Stimulated activated CD4-positive, alpha-beta T cell treated with anti-CD3 and anti-CD28 coated beads, Interleukin-15, amount 100 ng/mL, for 1 hour (primary cell): ENCODE data around the gene MCFD2.

ENCODE experiments used
- DNase-seq, 2 donors: peaks; one replicate each; pipeline ENCODE4 v3.0.0-alpha.2; 2020; ENCODE audit warnings: low read depth in 1 of 2, low spot score in 1 of 2

Gene MCFD2

DNA sequence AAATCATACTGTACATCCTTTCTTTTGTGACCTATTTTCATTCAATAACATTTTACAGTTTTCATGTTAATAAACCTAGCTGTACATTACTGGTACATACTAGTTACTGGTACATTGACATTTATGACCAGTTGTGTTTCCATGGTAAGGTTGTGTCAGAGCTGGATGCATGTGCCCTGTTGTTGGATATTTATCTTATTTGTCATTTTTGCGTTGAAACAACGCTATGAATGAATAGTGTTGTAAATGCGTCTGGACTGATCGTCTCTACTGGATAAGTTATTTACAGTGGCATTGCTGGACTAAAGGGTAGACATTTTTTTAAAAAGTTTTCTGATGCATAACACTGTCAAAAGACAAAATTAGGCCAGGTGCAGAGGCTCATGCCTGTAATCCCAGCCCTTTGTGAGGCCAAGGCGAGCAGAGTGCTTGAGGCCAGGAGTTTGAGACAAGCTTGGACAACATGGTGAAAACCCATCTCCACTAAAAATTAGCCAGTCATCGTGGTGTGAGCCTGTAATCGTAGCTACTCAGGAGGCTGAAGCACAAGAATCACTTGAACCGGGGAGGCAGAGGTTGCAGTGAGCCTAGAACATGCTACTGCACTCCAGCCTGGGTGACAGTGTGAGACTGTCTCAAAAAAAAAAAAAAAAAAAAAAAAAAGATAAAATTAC, 40.2 kb downstream of the MCFD2 start:
- DNase-seq, result no peak

DNA sequence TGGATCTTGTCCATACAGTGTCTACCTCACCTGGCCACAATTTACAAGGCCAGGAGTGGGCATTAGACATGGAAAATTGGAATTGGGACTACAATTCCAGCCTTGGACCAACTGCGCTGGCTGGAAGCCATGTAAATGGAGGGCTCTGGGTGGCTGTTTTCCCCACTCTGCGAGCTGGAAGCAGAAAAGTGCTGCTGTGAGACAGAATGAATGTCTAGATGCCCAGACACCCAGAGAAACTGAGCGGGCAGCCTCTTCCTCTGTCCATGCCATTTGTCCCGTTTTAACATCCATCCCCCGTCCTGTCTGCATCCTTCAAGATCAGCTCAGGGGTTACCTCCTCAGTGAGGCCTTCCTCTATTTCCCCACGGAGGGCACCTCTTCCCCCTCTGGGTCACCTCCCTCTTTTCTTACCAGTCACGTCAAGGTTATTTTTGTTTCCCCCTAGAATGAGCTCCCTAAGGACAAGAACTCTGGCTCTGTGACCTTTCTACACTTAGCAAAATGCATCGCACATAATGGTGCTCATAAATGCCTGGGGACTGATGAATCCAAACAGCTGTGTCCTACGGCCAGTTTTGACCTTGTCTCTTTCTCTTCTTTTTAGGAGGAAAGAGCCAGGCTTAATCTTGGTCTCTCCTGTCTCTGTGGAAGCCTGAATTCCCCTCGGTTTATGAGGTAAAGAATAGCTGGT, 41.2 kb downstream of the MCFD2 start:
- no peak for DNase-seq

DNA sequence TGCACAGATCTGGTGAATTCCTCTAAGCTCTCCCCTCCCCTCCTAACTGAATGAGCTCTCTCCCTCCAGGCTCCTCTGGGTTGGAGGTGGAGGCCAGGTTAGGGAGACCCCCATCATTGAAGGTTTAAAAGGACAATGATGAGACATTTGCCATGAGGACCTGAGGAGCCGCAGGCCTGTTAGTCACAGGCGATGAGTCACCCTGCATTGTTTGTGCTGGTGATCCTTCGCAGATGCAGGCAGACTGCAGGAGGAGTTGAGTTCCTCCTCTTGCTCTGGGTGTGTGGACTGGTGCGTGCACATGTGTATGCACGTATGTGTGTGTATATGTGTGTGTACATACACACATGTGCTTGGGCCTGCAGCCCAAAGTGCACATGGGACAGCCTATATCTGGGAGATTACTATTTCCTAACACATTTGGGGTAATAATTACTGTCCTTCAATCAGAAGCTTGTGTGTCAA, 42.0 kb downstream of the MCFD2 start:
- peak in 1 of 2 donors; percentile 3 for DNase-seq

DNA sequence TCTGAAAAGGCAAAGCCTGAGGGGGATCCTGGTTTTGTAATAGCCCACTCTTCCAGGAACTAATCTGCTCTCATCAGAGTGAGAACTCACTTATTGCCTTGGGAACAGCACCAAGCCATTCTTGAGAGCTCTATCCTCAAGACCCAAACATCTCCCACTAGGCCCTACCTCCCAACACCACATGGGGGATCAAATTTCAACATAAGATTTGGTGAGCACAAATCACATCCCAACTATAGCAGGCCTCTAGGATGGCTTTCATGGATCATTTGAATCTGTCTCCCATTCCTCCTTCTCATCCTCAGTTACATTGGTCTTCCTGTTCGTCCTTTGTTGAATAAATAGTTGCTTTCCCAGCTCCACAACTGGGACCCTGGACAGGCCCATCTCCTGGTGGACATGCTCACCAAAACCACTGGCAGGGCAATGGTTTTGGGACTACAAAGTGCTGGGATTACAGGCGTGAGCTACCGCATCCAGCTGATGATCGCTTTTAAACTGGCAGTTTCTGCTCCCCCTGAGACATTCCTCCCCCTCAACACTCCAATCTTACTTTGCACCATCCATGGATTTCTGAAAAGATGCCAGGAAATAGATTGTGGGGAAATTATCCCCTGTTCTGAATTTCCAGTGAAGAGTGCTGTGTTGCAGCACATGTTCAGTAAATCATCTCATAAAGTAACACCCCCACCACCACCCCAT, 42.6 kb downstream of the MCFD2 start:
- no peak for DNase-seq

DNA sequence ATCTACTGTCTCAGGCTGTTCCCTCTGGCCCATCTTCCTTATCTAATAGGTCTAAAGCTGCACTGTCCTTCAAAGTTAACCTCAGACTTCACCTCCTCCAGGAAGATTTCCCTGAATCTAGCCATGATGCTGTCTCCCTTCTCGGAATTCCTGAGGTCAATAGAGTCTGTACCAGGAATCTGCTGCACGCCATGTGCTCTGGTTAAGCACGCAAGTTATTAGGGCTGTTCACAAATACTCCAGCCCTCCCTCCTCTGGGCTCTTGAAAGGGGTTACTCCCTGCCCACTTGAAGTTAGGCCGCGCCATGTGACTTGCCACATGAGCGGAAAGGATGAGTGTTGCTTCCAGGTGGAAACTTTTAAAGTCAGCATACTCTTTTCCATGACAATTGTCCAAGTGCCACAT, 43.6 kb downstream of the MCFD2 start:
- no peak for DNase-seq

DNA sequence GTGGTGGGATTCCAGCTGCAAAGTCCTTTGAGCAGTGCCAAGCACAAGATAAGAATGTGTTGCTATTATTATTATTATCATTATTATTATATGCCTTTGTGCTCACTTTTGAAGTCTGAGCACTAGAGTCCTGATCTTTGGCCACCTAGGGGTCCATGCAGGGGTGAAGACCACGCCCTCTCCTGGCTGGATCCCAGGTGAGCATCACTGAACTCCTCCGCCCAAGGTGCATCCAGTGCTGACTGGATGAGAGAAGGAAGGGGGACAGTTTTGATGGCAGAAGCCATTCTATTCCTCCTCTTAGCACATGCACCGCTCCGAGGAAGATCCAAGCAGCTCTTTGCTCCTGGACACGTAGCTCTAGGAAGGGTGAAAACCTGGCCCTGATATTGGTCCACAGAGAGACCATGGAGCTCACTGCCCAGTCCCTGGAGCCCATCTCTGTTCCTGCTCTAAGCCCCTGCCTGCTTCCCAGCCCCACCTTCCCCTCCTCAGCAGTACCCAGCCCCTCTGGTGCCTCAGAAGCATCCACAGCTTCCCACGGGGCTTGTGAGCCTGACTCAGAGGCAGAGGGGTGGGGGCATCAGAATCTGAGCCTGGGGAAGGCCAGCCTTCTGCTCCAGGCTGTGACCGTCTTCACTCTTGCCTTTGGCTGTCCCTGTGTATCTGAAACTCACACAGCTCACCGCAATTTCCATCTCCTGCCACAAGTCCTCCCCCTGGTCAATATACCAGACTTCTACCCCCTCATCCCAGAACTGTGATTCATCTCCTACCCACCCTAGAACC, 45.4 kb downstream of the MCFD2 start:
- DNase-seq, result no peak

DNA sequence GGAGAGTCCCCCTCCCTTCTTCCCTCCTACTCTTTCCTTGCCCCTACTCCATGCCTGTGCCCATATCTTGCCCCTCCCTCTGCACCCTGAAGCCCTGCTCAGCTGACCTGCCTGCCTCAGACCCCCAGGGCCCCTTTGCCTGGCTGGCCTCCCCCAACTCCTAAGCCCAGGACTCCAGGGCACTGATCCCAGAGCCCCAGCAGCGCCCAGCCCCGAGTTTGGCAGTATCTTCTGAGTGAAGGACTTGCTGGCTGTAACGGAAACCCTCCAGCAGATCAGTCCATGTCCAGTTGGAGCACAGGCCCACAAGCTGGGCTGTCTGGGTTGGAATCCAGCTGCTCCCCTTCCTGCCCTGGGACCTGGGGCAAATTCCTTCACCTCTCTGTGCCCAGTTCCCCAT, 46.0 kb downstream of the MCFD2 start:
- no peak for DNase-seq

DNA sequence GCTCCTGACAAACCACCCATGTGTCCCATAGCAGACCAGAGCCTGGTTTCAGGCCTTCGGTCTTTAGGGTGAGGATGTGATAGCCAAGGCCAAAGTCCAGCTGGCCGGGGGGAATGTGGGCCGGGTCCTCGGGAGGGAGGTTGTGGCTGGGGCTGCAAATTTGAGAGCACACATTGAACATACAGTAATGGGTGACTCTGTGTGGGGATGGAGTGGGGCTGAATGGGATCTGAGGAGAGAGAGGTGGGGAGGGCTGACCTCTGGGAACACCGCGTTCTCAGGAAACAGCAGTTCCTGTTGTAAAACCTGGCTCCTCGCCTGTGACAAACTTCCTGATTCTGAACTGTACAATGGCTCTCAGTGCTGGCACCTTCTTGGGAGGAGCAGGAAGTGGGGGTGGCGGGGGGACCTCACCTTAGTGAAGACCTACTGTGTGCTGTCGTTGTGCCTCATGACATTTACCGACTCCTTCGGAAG, 48.8 kb downstream of the MCFD2 start:
- DNase-seq, result no peak

DNA sequence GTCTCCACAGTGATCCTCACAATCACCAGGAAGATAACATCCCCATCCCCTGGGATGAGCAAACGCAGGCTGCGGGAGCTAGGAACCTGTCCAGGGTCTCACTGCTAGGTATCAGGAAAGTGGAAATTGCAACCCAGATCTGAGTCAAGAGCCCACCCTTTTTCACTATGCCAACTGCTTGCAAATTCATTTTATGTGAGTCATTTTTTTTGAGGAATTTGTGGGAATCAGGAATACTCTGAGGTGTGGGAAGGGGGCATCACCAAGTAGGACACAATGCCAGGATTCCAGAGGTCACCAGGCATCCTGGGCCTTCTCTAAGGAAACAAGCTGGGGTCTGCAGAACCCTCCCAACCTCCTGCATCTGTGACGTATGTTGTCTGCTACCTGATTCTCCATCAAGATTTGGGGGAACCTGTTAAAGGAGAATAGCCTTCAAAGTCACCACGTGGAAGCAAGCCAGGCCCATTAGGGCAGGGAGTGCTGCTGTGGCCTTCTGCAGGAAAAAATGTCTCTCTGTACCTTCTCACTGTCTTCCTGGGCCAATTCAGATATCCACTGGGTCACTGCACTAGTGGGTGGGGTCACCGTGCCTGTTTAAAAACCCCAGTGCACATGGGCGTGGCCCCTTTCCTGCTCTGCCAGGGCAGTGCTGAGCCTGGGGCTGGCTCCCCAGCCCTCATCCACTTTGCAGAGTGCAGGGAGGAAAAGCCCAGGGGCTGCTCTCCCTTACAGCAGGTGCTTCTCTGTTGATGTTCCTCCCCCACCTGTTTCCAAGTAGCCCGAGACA, 50.2 kb downstream of the MCFD2 start:
- DNase-seq, result no peak

DNA sequence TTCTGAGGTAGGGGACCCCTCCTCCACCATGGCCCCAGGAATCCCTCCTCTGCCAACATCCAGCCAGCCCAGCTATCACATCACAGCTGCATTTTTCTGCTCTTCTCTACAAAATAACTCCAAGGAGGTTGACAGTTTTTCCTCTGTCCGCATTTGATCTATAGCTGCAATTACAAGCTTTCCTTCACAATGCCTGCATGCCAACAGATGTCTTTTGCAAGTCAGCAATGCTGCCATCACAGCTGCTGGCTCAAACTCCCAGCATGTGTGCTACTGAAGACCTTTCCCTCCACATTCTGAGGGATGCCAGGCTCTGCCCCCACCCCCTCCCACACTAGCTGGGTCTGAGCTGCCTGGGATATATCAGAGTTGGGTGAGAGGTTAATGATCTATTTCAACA, 51.7 kb downstream of the MCFD2 start:
- no peak for DNase-seq

DNA sequence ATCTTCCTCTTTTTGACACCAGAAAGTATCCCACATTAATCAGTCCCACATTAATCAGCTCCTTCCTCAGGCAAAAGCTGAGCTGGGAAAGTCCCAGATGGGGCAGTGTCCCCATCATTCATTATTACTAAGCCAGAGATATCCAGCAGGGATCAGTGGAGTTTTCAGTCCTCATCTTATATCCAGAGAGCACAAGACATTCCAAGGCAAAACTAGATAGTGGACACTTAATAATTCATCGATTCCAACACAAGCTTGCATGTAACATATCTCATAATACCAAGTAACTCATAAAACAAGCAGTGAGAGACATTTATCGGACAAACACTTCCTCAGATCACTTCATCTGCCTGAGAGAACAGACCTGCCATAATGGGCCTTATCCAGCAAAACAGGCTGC, 53.1 kb downstream of the MCFD2 start:
- no peak for DNase-seq

DNA sequence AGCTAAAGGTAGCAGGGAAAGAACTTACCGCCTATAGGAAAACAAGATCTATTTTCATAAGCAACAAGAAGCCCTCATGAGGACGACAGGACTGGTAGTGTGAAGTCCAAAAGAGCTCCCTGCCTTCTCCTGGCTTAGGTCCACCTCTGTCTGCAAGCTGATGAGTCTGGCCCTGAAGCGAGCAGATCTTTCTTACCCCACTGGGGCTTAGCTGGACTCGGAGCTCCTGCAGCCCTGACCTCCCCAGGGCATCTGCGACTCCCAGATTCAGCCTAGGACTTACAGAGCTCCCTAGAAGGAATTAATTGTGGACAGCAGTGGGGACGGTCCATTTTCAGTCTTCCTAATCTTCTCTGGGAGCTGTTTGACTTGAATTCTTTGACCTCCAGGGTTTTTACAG, 53.7 kb downstream of the MCFD2 start:
- DNase-seq, result no peak

DNA sequence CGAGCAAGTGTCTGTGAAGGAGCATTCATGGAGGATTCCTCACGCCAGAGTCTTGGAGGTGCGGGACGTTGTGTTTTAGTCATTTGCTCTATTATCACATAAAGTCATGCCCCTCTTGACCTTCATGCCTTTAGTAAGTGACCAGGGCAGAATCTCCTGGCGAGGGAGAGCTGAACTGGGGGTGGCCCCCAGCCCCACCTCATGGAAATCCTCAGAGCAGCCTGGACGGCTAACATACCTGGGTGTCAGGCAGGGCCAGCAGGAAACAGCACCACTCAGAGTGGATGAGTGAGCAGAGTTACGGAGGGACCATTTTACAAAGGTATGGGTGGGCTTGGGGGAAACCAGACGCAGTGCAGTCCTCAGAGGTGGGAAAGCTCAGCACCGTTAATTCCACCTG, 56.1 kb downstream of the MCFD2 start:
- DNase-seq, result no peak

DNA sequence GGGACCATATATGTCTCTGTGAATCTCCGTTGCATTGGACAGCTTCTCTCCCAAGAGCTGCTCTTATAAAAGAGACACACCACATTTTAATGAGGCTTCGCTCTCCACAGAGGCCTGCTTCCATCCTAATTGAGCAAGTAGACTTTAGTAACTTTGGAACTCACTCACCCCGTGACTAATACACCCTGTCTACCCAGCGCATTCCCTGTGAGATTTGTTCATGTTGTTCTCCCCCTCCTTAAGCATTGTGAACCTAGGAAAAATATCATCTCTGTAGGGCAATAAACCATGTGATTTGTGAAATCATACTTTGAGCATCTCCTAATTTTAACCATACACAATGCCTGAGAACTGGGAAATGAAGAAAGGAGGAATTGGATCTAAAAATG, 56.9 kb downstream of the MCFD2 start:
- DNase-seq, result no peak

DNA sequence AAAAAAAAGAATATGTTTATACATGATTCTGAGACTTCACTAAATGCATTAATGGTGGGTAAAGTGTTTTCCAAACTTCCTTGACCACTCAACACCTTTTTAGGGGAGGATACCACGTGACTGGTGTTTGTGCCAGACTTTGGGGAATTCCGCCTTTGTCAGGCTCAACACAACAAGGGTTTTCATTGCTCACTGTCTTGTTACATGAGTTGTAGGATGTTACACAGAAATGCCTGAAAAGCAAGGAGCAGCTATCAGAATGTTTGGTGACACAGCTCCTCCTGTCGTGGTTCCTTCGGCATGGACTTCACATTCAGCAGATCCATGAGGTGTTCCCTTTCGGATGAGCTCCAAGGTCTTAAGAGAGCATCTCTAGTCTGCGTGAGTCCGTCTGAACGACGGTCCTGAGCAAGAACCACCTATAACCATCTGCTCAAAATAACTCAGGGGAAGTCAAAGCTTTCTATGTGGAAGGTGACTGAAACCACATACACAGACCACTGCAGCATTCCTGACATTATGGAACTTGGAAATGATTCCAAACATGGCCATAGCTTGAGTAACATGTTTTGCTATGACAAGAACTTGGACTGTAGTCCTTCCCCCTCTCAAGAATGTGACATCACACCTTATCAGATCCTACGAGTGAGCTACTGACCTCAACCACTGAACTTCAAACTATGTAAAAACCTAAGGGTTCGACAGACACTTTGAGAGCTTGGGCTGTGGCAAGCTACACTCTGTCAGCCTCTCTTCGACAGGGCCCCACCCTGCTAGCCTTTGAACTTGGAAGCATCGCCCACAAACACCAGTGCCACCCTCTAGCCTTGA, 57.5 kb downstream of the MCFD2 start:
- DNase-seq, result no peak

DNA sequence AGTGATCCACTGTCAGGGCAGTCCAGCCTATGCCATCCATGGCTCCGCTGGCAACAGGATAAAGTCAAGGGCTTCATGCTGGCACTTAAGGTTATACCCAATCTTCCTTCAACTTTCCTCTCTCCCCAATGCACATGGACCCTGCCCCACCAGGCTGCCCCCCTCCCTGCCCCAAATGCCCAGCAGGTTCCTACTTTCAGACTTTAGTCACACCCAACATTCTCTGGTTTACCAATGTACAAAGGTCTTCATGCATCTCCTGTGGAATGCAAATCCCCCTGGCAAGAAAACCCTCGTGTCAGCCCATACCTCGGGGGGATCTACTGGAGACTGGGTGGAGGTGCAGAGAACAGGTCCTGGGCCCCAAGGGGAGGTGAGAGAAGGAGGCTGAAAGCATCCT, 59.3 kb downstream of the MCFD2 start:
- DNase-seq, result no peak

DNA sequence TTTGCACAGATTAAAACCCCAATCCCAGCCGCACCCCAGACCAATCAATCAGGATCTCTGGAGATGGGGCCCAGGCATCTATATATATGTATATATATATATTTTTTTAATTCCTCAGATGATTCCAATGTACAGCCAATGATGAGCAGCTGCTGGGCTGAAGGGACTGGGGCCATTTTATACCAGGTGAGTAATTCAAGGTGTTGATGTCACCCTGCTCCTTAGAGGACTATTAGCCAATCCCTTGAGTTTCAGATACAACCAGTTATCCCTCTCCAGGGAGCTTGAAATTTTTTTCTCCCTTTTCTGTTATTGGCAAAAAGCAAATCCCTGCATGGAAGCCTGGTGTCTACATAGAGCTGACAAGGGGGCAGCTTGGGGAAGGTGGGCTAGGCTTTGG, 59.8 kb downstream of the MCFD2 start:
- no peak for DNase-seq

DNA sequence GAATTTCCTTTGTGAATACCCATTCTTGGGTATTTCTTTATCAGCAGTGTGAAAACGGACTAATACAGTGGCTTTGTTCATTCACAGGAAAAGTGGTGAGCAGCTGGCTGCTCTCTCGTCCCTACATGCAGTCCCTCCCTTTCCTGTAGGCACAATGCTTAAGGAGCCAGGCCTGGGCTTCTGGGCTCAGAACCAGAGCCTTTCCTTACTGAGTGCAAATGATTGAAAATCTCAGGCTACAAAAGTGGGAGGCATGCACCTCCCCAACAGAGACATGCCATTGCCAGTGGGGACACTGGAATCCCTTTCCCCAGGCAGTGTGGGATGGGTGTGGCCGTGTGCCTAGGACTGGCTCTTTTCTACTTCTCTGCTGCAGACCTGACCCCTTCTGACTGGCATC, 61.3 kb downstream of the MCFD2 start:
- DNase-seq, result no peak

DNA sequence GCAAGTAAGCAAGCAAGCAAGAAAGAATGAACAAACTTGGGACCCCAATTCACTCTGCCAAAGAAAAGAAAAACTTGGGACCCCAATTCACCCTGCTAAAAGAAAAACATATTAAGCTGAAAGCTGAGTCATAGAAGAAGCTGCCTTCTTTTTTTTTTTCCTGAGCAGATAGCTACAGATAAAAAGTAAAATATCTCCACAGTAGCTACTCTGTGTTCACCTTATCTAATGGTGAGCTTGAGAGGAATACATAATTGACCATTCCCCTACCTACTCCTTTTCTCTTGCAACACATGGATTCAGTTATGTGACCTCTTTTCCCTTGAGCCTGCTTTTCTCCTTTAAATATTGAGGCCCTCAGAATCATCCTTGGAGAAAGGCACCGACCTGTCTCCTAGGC, 63.0 kb downstream of the MCFD2 start:
- DNase-seq, result no peak

DNA sequence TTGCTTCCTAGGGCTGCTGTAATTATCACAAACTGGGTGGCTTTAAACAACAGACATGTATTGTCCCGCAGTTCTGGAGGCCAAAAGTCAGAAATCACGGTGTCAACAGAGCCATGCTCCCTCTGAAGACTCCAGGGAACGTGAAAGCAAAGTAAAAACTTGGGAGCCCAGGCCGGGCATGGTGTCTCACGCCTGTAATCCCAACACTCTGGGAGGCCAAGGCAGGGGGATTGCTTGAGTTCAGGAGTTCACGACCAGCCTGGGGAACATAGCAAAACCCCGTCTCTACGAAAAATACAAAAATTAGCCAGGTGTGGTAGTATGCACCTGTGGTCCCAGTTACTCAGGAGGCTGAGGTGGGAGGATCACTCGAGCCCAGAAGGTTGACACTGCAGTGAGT, 63.5 kb downstream of the MCFD2 start:
- DNase-seq, result no peak
